GM06990 (cell line): ENCODE measurements around the gene WRNIP1.

Experiments
- DNase-seq: peaks from one replicate; pipeline ENCODE4 v3.0.0-alpha.2; 2011; ENCODE audit not compliant: insufficient read length; ENCODE audit errors: extremely low read depth
- H3K27me3 ChIP-seq: replicated peaks from 2 replicates; pipeline ENCODE4 v1.6.0; 2011; ENCODE audit warnings: low read length; ENCODE audit not compliant: control insufficient read depth, insufficient read depth
- H3K36me3 ChIP-seq: 2 replicates; pipeline ENCODE4 v1.5.1; 2011; ENCODE audit warnings: low read length; ENCODE audit not compliant: control insufficient read depth, insufficient read depth
- H3K4me3 ChIP-seq: replicated peaks from 2 replicates; pipeline ENCODE4 v1.5.1; 2011; ENCODE audit warnings: low read depth, mild to moderate bottlenecking, control low read depth, low read length
- TF ChIP-seq, protein P1 (sequence below): IDR thresholded peaks from 2 replicates; pipeline ENCODE4 v1.5.1; 2011; ENCODE audit warnings: low read length, control low read depth, mild to moderate bottlenecking, inconsistent platforms; ENCODE audit not compliant: insufficient read depth, poor library complexity, severe bottlenecking

The WRNIP1 gene

DNA sequence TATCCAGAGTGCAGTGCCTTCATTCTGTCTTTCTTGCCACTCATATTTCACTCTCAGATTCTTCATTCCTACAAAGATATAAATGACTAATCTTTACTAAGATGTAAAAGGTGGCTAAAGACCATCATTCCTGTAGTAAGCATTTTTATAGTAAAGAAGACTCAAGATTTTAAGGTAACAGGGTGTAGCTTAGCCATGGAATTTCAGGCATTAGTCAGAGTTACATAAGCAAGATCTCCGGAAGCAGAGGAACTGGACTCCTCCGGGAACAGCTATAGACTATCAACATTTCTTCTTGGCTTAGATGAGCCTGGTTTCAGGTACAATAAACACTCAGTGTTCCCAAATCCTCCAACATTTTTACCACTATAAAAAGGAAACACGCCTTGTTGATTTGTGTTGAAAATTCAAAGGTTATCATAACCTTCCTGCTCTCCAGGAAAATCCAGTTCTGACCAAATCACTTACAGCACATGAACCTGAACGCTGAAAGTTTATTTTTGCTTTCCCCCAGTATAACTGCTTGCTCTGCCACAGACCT lies 52.8 kb downstream of the WRNIP1 start:
- Histone ChIP-seq H3K4me3 (no peak overlapping the region), H3K27me3 (no peaks in the 10 kb centered on the region), H3K36me3 (no peaks in the 10 kb centered on the region)
- TF ChIP-seq, protein P1, sequence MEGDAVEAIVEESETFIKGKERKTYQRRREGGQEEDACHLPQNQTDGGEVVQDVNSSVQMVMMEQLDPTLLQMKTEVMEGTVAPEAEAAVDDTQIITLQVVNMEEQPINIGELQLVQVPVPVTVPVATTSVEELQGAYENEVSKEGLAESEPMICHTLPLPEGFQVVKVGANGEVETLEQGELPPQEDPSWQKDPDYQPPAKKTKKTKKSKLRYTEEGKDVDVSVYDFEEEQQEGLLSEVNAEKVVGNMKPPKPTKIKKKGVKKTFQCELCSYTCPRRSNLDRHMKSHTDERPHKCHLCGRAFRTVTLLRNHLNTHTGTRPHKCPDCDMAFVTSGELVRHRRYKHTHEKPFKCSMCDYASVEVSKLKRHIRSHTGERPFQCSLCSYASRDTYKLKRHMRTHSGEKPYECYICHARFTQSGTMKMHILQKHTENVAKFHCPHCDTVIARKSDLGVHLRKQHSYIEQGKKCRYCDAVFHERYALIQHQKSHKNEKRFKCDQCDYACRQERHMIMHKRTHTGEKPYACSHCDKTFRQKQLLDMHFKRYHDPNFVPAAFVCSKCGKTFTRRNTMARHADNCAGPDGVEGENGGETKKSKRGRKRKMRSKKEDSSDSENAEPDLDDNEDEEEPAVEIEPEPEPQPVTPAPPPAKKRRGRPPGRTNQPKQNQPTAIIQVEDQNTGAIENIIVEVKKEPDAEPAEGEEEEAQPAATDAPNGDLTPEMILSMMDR = no peak
- no peak for DNase-seq

DNA sequence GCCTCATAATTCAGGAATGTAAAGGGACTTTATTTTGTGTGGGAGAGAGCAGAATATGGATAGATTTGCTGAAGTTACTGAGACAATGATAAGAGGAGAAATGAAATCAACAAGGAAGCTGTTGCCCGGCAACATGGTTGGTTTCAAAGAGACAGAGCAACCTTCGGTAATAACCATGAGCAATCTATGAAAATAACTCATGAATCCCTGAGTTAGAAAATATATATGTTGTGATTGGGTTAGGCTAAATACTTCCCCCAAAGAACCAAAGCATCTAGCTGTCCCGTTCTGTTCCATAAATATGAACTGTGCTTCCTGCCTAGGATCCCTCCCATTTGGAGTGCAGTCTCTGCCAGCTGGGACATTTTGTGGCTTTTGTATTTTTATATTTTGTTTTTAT lies 53.4 kb downstream of the WRNIP1 start:
- TF ChIP-seq, protein P1 = no peak
- H3K4me3 ChIP-seq = no peak overlapping the region
- no peaks in the 10 kb centered on the region for H3K36me3 ChIP-seq
- DNase-seq = no peak
- no peaks in the 10 kb centered on the region for H3K27me3 ChIP-seq

DNA sequence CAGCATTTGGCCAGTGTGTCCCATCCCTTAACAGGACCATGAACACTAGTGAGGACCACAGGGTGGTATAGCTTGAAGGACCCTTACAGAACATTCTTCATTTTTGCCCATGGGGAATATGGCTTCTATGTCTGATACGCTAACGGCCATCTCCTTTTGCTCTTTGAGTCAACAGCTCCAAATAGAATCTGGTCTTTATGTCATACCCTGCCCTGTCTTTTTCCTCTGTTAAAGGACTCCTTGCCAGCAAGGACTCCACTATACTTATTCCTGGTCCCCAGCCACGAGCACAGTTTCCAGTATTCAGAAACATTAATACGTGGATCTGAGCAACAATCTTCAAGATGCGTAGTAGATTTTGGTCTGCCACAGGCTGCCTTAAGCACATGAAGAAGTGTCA lies 53.9 kb downstream of the WRNIP1 start:
- Histone ChIP-seq H3K4me3 (no peak overlapping the region), H3K27me3 (no peaks in the 10 kb centered on the region), H3K36me3 (no peaks in the 10 kb centered on the region)
- TF ChIP-seq, protein P1 = no peak
- no peak for DNase-seq

DNA sequence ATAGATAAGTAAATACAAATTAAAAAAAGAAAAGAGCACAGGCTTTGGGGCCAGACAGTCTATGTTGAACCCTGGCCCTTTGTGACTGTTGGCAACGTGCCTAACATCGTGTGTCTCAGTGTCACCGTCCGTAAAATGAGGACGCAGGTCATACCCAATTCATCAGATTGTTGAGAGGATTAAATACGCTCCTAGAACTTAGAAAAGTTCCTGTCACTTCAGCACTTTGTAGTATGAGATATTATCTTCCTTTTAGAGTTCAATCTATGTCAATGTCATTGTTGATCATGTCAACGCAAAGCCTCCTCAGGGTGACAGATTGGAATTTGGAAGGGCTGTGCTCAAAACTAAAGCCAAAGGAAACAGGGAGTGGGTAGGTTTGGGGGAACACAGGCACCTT lies 54.8 kb downstream of the WRNIP1 start:
- no peak for DNase-seq
- TF ChIP-seq, protein P1 = no peak

DNA sequence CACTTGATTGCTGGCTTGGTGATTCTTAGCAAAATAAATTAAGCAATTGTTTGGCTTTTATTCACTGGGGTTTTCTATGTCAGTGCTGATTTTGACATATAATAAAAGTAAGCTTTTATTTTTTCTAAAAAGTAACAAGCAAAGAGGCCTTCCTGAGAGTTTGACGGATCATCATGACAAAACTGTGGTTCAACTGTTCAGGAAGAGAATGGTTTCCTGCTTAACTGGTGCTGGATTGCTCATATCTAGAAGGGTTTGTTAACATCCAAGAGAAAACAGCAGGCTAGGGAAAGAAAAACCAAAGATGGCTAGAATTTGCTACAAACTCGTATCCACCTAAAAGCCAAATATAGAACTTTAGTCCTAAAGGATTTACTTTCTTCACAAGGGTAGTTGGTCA lies 55.2 kb downstream of the WRNIP1 start:
- Histone ChIP-seq H3K36me3 (no peaks in the 10 kb centered on the region), H3K4me3 (no peak overlapping the region), H3K27me3 (no peaks in the 10 kb centered on the region)
- TF ChIP-seq, protein P1 = no peak
- no peak for DNase-seq

More for the DNA sequence above, 54.8 kb downstream of the WRNIP1 start:
- Histone ChIP-seq H3K36me3 (no peaks in the 10 kb centered on the region), H3K27me3 (no peaks in the 10 kb centered on the region), H3K4me3 (no peak overlapping the region)

DNA sequence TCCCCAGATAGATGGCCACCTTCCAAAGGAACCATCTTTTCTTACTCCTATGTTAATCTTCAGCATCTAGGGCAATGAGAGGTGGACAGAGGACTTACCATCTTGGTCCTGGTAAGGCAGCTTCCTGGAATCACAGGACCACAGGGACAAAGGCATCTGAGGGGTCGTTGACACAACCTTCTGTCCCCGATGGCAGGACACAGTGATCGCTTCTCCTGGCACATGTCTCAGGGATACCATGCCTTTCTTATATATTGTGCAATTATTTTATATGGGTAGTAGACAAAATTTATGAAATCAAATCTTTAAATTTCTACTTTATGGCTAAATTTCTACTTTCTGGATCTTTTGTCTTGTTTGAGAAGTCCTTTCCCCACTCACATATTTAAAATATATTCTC lies 56.4 kb downstream of the WRNIP1 start:
- Histone ChIP-seq H3K4me3 (no peak overlapping the region), H3K36me3 (no peaks in the 10 kb centered on the region)

More for the DNA sequence above, 56.4 kb downstream of the WRNIP1 start:
- H3K27me3 ChIP-seq = no peaks in the 10 kb centered on the region
- TF ChIP-seq, protein P1 = no peak
- no peak for DNase-seq
